K562 (cell line): ENCODE data around the gene ZNF862. TPM values are rescaled to one million over a fixed set of nuclear protein-coding genes. Genes with fewer than 3 reads are reported as not detected.

Source experiments
- ATAC-seq: fragments of 200-7000 bp; cut with Tn5 transposase; 3 replicates; pipeline ENCODE4 v1.9.1; 2020; ENCODE audit warnings: moderate library complexity
- BruUV-seq: library from RNA; stranded (reverse); fragments of 400-500 nt; replicated peaks from 2 replicates; lab custom pipeline; 2021; lab: Mats Ljungman, UMichigan
- CTCF ChIA-PET: fragments of 300-600 bp; formaldehyde crosslinking; extraction: SDS; loops from one replicate; lab custom pipeline; 2021; ENCODE audit warnings: low intra/inter-chr PET ratio; lab: Yijun Ruan, JAX
- POLR2A ChIA-PET: fragments of 300-600, 350-650 bp; sonication (Branson Sonifier 250); formaldehyde crosslinking; extraction: SDS; loops from one replicate; lab custom pipeline; 2021; ENCODE audit warnings: antibody characterized with exemption, inconsistent platforms; lab: Yijun Ruan, JAX
- DNase-seq, 4 experiments: peaks; one replicate each; pipeline versions ENCODE4 v3.0.0 to v3.0.0-alpha.2; 2011 to 2018; ENCODE audit warnings: low spot score in 3 of 4, mixed read lengths in 3 of 4; ENCODE audit errors: extremely low read depth in 1 of 4
- FAIRE-seq: peaks from 2 replicates; lab custom pipeline; 2011; peaks lifted over from hg19 to GRCh38; lab: Jason Lieb, UNC
- H2AFZ ChIP-seq: 2 replicates; pipeline ENCODE4 v1.6.0; 2011; ENCODE audit warnings: low read depth, low read length, control low read depth, inconsistent platforms
- H3K27ac ChIP-seq: fragments of 200-600 bp; 3 replicates; pipeline ENCODE4 v1.8.0; 2011; ENCODE audit warnings: low read depth, mild to moderate bottlenecking, control low read depth, inconsistent platforms, low read length, moderate library complexity, mixed read lengths; ENCODE audit errors: extremely low read depth
- H3K27me3 ChIP-seq, 2 experiments: fragments of 300-600 bp in 1 of 2; 2 replicates in 1 of 2; 3 replicates in 1 of 2; pipeline versions ENCODE4 v1.6.0 to v1.8.0; 2011; ENCODE audit warnings: inconsistent platforms in 2 of 2, low read length in 2 of 2, mild to moderate bottlenecking in 1 of 2, mixed read lengths in 1 of 2, moderate library complexity in 1 of 2; ENCODE audit not compliant: control insufficient read depth in 2 of 2, insufficient read depth in 2 of 2
- H3K36me3 ChIP-seq: fragments of 300-600 bp; 3 replicates; pipeline ENCODE4 v1.8.0; 2011; ENCODE audit warnings: mild to moderate bottlenecking, low read length, inconsistent platforms; ENCODE audit not compliant: control insufficient read depth, insufficient read depth
- H3K4me1 ChIP-seq, 2 experiments: fragments of 200-600 bp in 1 of 2; replicated peaks in 1 of 2; 2 replicates in 1 of 2; 3 replicates in 1 of 2; pipeline versions ENCODE4 v1.5.1 to v1.8.0; 2011; ENCODE audit warnings: inconsistent platforms in 2 of 2, low read length in 2 of 2, mild to moderate bottlenecking in 1 of 2, mixed read lengths in 1 of 2, moderate library complexity in 1 of 2; ENCODE audit not compliant: control insufficient read depth in 2 of 2, insufficient read depth in 2 of 2
- H3K4me2 ChIP-seq: 2 replicates; pipeline ENCODE4 v1.6.1; 2011; ENCODE audit warnings: low read length, control low read depth, inconsistent platforms, mixed read lengths; ENCODE audit not compliant: insufficient read depth
- H3K4me3 ChIP-seq: fragments of 200-600 bp; sonication (generic), shearing (Covaris generic); 2 replicates; pipeline ENCODE4 v1.5.1; 2016; ENCODE audit warnings: control low read depth, inconsistent platforms
- H3K79me2 ChIP-seq: fragments of 200-600 bp; 3 replicates; pipeline ENCODE4 v1.8.0; 2011; ENCODE audit warnings: low read length, inconsistent platforms; ENCODE audit not compliant: control insufficient read depth, insufficient read depth
- H3K9ac ChIP-seq, 2 experiments: 2 replicates each; pipeline versions ENCODE4 v1.6.0 to v1.6.1; 2011; ENCODE audit warnings: low read depth in 2 of 2, low read length in 2 of 2, control low read depth in 1 of 2, inconsistent platforms in 1 of 2, mild to moderate bottlenecking in 1 of 2, mixed read lengths in 1 of 2; ENCODE audit not compliant: insufficient read depth in 1 of 2
- H3K9me1 ChIP-seq: one replicate; pipeline ENCODE4 v1.6.0; 2011; ENCODE audit warnings: inconsistent platforms, mild to moderate bottlenecking, low read length, moderate library complexity; ENCODE audit not compliant: control insufficient read depth, insufficient read depth
- H3K9me3 ChIP-seq: replicated peaks from 2 replicates; pipeline ENCODE4 v1.5.1; 2011; ENCODE audit warnings: low read depth, low read length, inconsistent platforms; ENCODE audit not compliant: control insufficient read depth, insufficient read depth
- H4K20me1 ChIP-seq: replicated peaks from 2 replicates; pipeline ENCODE4 v1.6.1; 2011; ENCODE audit warnings: low read length, inconsistent platforms, mixed read lengths; ENCODE audit not compliant: control insufficient read depth, insufficient read depth
- CEBPG ChIP-seq, 3 experiments: fragments of 200-800 bp in 1 of 3; sonication (Bioruptor generic) in 1 of 3; sonication (generic) in 1 of 3; formaldehyde crosslinking in 1 of 3; IDR thresholded peaks in 2 of 3; conservative IDR thresholded peaks in 1 of 3; 2 replicates each; pipeline versions ENCODE4 v1.6.1 to v1.8.0; 2016 to 2022; ENCODE audit warnings: missing compliant biosample characterization in 2 of 3, missing genetic modification characterization in 2 of 3, mild to moderate bottlenecking in 1 of 3, missing genetic modification reagents in 1 of 3
- JUNB ChIP-seq: fragments of 450-650 bp; formaldehyde crosslinking; conservative IDR thresholded peaks from 2 replicates; pipeline ENCODE4 v1.4.0; 2020; ENCODE audit warnings: mild to moderate bottlenecking
- OTX1 ChIP-seq: fragments of 450-650 bp; formaldehyde crosslinking; IDR thresholded peaks from 2 replicates; pipeline ENCODE4 v1.4.0; 2022; ENCODE audit warnings: mild to moderate bottlenecking
- SAP30 ChIP-seq: fragments of 200-600 bp; sonication (generic); IDR thresholded peaks from 2 replicates; pipeline ENCODE4 v1.6.1; 2012; ENCODE audit warnings: borderline replicate concordance, low read depth, mild to moderate bottlenecking, moderate library complexity, low read length, control low read depth, inconsistent platforms; ENCODE audit not compliant: insufficient read depth, poor library complexity, severe bottlenecking
- SIRT6 ChIP-seq: IDR thresholded peaks from one replicate; pipeline ENCODE4 v1.6.1; 2012; ENCODE audit warnings: low read depth, mild to moderate bottlenecking, control low read depth, inconsistent platforms, low read length, moderate library complexity
- SIX5 ChIP-seq, 2 experiments: IDR thresholded peaks; 2 replicates each; pipeline ENCODE4 v1.6.1; 2011; ENCODE audit warnings: low read length in 2 of 2, borderline replicate concordance in 1 of 2, low read depth in 1 of 2, mild to moderate bottlenecking in 1 of 2, moderate library complexity in 1 of 2; ENCODE audit not compliant: insufficient read depth in 1 of 2
- ZFP1 ChIP-seq: fragments of 450-650 bp; formaldehyde crosslinking; IDR thresholded peaks from 2 replicates; pipeline ENCODE4 v1.4.0; 2020; ENCODE audit warnings: mild to moderate bottlenecking, mixed read lengths
- ZNF280A ChIP-seq: fragments of 450-650 bp; IDR thresholded peaks from 2 replicates; pipeline ENCODE4 v1.6.1; 2018; ENCODE audit warnings: mild to moderate bottlenecking, low read depth; ENCODE audit not compliant: partially characterized antibody
- ZNF507 ChIP-seq: conservative IDR thresholded peaks from 2 replicates; pipeline ENCODE4 v1.6.1; 2017; ENCODE audit warnings: missing genetic modification characterization, missing compliant biosample characterization
- ZNF699 ChIP-seq: fragments of 250-450 bp; sonication (Bioruptor Pico); IDR thresholded peaks from 2 replicates; pipeline ENCODE4 v1.8.0; 2021; ENCODE audit warnings: mild to moderate bottlenecking, moderate library complexity; ENCODE audit not compliant: insufficient replicate concordance
- ZNF830 ChIP-seq: fragments of 250-450 bp; sonication (Bioruptor Pico); IDR thresholded peaks from 2 replicates; pipeline ENCODE4 v1.5.0; 2021; ENCODE audit warnings: mild to moderate bottlenecking
- WGBS: fragments of 100-300 bp; shearing (Covaris generic); methylation state at CpG from one replicate; pipeline ENCODE4 v1.1.6; 2016; ENCODE audit warnings: low coverage, mixed read lengths; ENCODE audit not compliant: insufficient coverage; ENCODE audit errors: missing lambda C conversion rate; 5-methylcytosine and 5-hydroxymethylcytosine counted together
- in situ Hi-C: fragments of 300-500 bp; cut with MboI; formaldehyde crosslinking; loops from 4 replicates; pipeline ENCODE4 v1.15.0; 2018; ENCODE audit warnings: inconsistent platforms, mixed read lengths
- intact Hi-C: fragments of 100-400 bp; cut with micrococcal nuclease; formaldehyde crosslinking; loops from 2 replicates; pipeline ENCODE4 v1.14.2; 2022
- polyA plus RNA-seq, 8 experiments: library from polyadenylated mRNA; depleted of rRNA in 4 of 8; stranded (reverse) in 5 of 8; unstranded in 3 of 8; fragments of >200 nt; fragmentation: Nextera tagmentation in 2 of 8; fragmentation: Illumina TruSeq in 1 of 8; extraction: Ambion mirVana in 2 of 8; extraction: Trizol in 1 of 8; gene quantifications; 2 replicates each; pipeline versions ENCODE4 v1.2.1 to v1.2.3, GENCODE V29; 2011 to 2014; ENCODE audit warnings: inconsistent platforms in 1 of 8, missing spikeins in 1 of 8
- total RNA-seq, 7 experiments: library from RNA; depleted of rRNA in 6 of 7; stranded (reverse); fragments of >200 nt in 6 of 7; fragmentation: Illumina TruSeq in 2 of 7; extraction: Trizol in 2 of 7; gene quantifications; 2 replicates each; pipeline versions ENCODE4 v1.2.1 to v1.2.3, GENCODE V29; 2011 to 2021; ENCODE audit warnings: low replicate concordance in 1 of 7
- TF ChIP-seq, protein P1 (sequence below), 2 experiments: fragments of 450-650 bp; conservative IDR thresholded peaks; 2 replicates each; pipeline ENCODE4 v1.6.1; 2017; ENCODE audit warnings: mild to moderate bottlenecking in 2 of 2, moderate library complexity in 2 of 2
- TF ChIP-seq, protein P2 (sequence below): sonication (generic); formaldehyde crosslinking; IDR thresholded peaks from 2 replicates; pipeline ENCODE4 v1.8.0; 2022; ENCODE audit warnings: missing genetic modification reagents, mild to moderate bottlenecking, borderline replicate concordance

Gene ZNF862
- total and polyA plus RNA-seq, 9 of the 15 experiments (the other 6 are each of a cell fraction or from before 2014, with no cell fraction given), result 1.1 to 3.9 (median 2.6) TPM

GRCh38 chr7:149824748-149825566 lies 13.2 kb upstream of the ZNF862 start:
- Histone ChIP-seq H3K4me3 (no peak overlapping the region), H3K4me1 (peaks cover 14 to 77% of the 10 kb centered on the region in 2 experiments), H4K20me1 (peaks cover 37% of the 10 kb centered on the region), H3K36me3 (no peaks in the 10 kb centered on the region), H3K9ac (peak overlapping the region in 1 of 2 experiments; percentile 53; a peak in 1 of 4 replicates), H3K9me1 (peaks cover 5% of the 10 kb centered on the region), H3K79me2 (no peaks in the 10 kb centered on the region), H3K9me3 (no peaks in the 10 kb centered on the region), H3K27ac (no peak overlapping the region), H3K4me2 (no peak overlapping the region), H3K27me3 (peaks cover 22 to 62% of the 10 kb centered on the region in 2 experiments; a peak in 4 of 5 replicates), H2AFZ (peak overlapping the region; percentile 11; the same call in 1 of the 2 replicates)
- 27% methylated on average over 19 of the region's 19 CpGs for WGBS
- ATAC-seq (peak; percentile 58), DNase-seq (peak; percentile 42 to 75 (median 72)), FAIRE-seq (peak; percentile 67)
- in situ Hi-C loops, result no loop called here
- intact Hi-C loops, result no loop called here
- no TSS peak for BruUV-seq
- POLR2A ChIA-PET, result interaction anchor here (0.6 to 0.7 kb wide), 3 partner anchors 22 to 367 kb away, joined by 3 read pairs; partner anchors contain the start of gene ZNF467
- CTCF ChIA-PET, result no interaction called here
- TF ChIP-seq SAP30 (no peak), ZNF507 (tag) (no peak), OTX1 (no peak), ZNF830 (no peak), ZFP1 (CRISPR knock-in tag) (no peak), ZNF699 (CRISPR knock-in tag) (no peak), JUNB (CRISPR knock-in tag) (no peak), SIX5 (IDR thresholded peaks at IDR 0.05; ENCODE audit: borderline replicate concordance in 1 of 2, insufficient read depth in 1 of 2, low read depth in 1 of 2, low read length in 2 of 2) (no peak), ZNF280A (no peak), SIRT6 (no peak), CEBPG (CRISPR knock-in tag; IDR thresholded peaks at IDR 0.05) (no peak), CEBPG (tag; conservative IDR thresholded peaks at IDR 0.05 in 1 of 2, IDR thresholded peaks at IDR 0.05 in 1 of 2) (no peak)
- TF ChIP-seq, protein P1, sequence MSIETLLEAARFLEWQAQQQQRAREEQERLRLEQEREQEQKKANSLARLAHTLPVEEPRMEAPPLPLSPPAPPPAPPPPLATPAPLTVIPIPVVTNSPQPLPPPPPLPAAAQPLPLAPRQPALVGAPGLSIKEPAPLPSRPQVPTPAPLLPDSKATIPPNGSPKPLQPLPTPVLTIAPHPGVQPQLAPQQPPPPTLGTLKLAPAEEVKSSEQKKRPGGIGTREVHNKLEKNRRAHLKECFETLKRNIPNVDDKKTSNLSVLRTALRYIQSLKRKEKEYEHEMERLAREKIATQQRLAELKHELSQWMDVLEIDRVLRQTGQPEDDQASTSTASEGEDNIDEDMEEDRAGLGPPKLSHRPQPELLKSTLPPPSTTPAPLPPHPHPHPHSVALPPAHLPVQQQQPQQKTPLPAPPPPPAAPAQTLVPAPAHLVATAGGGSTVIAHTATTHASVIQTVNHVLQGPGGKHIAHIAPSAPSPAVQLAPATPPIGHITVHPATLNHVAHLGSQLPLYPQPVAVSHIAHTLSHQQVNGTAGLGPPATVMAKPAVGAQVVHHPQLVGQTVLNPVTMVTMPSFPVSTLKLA (conservative IDR thresholded peaks at IDR 0.05), result no peak
- TF ChIP-seq, protein P2, sequence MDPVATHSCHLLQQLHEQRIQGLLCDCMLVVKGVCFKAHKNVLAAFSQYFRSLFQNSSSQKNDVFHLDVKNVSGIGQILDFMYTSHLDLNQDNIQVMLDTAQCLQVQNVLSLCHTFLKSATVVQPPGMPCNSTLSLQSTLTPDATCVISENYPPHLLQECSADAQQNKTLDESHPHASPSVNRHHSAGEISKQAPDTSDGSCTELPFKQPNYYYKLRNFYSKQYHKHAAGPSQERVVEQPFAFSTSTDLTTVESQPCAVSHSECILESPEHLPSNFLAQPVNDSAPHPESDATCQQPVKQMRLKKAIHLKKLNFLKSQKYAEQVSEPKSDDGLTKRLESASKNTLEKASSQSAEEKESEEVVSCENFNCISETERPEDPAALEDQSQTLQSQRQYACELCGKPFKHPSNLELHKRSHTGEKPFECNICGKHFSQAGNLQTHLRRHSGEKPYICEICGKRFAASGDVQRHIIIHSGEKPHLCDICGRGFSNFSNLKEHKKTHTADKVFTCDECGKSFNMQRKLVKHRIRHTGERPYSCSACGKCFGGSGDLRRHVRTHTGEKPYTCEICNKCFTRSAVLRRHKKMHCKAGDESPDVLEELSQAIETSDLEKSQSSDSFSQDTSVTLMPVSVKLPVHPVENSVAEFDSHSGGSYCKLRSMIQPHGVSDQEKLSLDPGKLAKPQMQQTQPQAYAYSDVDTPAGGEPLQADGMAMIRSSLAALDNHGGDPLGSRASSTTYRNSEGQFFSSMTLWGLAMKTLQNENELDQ (CRISPR knock-in tag), result no peak
